ENCODE data around the gene CHMP5.
"Not testable (repeated sequence)": the region's sequence is repeated elsewhere in the genome, so short reads cannot be mapped to it uniquely, and the experiment has no call there.

Gene CHMP5

DNA sequence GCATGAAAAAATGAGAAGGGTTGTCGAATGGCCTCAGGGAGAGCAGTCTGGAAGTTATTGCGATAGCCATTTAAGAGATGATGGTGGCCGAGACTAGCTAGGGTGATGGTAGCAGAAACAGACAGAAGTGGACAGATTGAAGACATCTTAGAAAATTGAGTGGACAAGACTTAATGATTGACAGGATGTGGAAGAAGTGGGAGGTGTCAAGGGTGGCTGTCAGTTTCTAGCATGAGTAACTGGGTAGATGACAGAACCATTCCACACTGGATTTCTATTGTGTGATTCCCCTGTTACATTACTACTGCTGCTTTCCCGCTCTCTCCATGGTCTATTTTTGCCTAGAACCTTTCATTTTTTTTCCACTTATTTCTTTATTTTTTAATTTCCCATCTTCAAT lies 12.6 kb downstream of the CHMP5 start:
- DNase-seq (ENCODE audit: low read depth in 2 of 2) = no peak

DNA sequence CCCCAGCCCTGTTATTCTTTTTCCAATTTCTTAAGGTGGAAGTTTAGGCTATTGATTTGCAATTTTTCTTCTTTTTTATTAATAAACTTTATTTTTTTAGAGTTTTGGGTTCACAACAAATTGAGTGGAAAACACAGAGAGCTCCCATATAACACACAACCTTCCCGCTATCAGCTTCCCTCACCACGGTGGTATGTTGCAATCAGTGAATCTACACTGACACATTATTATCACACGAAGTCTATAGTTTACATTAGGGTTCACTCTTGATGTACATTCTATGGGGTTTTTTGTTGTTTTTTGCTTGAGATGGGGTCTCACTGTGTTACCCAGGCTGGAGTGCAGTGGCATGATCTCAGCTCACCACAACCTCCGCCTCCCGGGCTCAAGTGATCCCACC lies 20.7 kb downstream of the CHMP5 start:
- no peak for DNase-seq (ENCODE audit: low read depth in 2 of 2)

DNA sequence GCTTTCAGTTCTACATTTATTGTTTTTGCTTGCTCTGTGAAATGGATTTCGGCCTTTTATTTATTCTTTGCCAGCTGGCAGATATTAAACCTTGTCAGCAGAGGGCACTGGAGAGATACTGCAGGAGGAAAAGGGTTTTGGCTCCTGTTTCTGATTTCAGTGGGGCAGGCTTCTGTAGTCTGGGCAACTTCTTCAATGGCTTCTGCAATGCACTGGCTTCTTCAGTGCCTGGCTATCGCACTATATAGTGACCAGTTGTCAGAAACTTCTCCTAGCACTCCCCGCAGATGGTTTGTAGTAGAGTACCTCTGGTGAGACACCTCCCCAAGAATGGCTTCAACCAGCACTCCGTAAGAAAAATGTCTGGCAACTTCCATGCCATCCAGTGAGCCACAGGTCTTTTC lies 22.2 kb downstream of the CHMP5 start:
- no peak for DNase-seq (ENCODE audit: low read depth in 2 of 2)

DNA sequence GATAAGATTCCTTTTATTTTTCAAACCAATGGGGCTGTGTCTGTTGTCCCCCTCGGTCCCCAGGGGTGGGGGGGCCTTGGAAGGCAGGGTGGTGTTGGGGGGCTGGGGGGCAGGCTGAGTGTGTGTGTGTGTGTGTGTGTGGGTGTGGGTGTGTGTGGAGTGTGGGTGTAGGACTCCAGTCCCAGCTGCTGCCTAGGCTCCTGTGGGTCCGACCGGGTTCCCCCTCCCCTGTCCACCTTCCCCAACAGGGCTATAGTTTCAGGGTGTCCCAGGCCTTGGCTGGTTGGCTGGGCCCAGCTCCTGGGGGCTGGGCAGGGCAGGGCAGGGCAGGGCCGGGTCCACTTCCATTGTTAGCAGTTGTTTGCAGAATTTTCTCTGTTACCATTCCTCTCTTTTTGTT lies 23.4 kb downstream of the CHMP5 start:
- DNase-seq (ENCODE audit: low read depth in 2 of 2) = no peak

DNA sequence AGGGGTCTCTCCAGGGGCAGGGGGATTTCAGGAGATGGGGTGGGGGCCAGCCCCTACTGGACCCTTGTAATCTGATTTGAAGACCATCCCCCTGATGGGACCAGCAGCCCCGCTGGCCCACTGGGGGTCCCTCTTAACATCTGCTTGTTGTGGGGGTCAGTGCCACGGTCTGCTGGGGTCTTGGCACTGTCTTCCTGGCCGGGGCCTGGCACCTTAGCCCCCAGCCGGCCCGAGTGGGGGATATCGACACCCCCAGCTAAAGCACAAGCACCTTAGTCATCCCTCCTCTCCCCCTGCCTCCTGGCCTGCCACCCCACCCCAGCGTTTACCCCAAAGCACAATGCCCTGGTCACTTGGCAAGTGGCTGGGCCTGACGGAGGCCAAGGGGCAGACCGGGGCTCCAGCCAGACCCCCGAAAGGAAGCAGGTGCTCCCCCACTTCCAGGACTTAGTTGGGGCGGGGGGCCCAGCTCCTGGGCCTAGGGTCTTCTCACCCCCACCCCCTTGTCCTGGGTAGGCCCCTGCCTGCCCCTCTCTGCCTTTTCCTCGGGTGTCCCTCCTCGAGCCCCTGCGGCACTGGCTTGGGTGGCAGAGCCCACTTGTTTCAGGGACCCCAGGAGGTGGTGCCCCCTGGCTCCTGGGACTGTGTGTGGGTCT lies 24.1 kb downstream of the CHMP5 start:
- DNase-seq (ENCODE audit: low read depth in 2 of 2) = no peak

DNA sequence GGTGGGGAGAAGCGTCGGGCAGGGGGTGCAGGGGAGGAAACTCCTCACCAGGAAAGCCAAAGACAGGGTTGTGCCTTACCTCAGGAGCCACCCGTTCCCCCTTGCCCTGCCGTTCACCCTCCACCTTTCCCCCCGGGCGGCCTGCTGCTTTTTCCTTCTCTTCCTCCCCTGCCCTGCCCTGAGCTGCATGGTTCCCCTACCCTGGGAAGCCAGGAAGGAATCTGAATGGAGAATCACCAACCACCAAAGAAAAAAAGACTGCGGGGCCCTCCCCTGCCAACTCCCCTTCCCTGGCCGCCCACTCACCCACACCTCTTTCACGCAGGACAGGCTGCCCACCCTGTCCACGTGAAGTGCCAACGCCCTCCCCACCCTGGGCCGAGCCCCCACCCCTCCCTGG lies 24.6 kb downstream of the CHMP5 start:
- no peak for DNase-seq (ENCODE audit: low read depth in 2 of 2)

DNA sequence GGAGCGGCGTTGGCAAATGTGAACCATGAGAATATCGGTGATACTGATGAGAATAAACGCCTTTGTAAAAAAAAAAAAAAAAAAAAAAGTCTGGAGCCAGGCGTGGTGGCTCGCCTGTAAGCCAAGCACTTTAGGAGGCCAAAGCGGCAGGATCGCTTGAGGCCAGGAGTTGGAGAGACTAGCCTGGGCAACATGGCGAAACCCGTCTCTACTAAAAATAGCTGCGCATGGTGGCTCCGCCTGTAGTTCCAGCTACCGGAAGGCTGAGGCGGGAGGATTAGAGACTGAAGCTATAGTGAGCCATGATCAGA lies 25.0 kb downstream of the CHMP5 start:
- no peak for DNase-seq (ENCODE audit: low read depth in 2 of 2)

DNA sequence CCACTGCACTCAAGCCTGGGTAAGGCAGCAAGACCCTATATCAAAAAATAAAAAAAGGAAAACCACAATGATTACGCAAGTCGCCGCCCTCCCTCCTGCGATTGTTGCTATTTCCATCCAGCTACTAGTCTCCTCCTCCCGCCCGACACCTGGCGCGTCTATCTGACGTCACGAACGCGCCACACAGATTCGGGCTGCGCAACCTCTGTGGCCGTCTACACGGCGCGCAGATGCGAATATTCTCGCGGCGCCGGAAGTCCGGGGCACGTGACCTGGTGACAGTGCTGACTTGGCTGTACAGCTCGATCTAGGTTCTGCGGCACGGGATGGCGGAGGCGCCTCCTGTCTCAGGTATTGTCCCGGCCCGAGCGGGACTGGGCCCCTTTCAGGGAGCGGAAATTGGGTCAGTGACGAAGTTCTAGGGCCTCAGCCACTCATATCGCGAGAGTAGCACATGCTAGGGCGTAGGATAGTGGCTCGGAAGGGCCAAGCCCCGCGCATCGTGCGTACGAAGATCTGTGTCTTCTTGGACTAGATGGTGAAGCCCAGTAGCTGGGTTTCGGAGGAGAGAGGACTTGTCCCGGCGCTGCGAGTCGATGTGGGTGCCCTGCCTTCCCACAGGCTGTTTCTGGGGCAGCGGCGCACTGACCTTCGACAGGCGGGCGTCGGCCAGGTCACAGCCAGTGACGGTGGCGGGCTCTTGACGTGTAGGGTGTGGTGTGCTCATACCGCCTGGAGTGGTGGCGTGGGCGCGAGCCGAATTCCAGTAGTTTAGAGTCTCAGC lies 25.6 kb downstream of the CHMP5 start, which contains the start of gene NFX1:
Gene NFX1 (plus strand): TSS at position 270 of the 784 bp plus-strand sequence. CDS start 57 bp downstream, at position 327.
- peak; percentile 96 to 97 for DNase-seq (ENCODE audit: low read depth in 2 of 2)

DNA sequence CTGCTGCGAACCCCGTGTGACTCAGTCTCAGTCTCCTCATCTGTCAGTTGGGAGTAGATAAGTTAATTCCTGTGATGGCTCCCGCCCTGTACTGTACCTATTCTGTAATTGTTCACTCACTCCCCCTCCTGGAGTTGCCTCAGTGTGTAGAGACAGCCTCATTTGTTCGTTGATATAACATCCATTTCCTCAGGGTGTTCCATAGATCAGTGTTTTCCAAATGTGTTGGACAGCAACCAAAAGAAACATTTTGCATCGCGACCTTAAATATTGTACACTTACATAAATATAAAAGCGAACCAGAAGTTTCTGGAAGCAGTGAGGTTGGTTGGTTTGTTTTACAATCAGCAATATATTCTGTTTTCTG lies 26.2 kb downstream of the CHMP5 start:
- no peak for DNase-seq (ENCODE audit: low read depth in 2 of 2)

DNA sequence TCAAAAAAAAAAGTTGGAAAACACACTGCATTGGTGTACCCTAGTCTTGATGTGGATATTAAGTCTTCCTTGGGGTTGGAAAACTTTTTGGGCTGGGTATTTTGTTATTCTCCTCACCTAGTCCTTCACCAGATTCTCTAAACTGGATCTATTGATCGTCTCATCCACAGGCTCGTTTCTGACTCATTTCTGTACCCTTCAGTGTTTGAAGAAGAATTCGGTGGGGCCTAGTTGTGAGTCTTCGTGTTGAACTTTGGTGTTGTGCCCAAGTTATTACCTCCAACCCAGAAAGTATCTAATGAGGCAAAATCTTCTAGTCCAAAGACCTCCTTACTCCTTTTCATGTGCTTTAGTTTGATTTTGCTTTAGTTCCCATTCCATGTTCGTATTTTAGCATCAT lies 27.1 kb downstream of the CHMP5 start:
- no peak for DNase-seq (ENCODE audit: low read depth in 2 of 2)

DNA sequence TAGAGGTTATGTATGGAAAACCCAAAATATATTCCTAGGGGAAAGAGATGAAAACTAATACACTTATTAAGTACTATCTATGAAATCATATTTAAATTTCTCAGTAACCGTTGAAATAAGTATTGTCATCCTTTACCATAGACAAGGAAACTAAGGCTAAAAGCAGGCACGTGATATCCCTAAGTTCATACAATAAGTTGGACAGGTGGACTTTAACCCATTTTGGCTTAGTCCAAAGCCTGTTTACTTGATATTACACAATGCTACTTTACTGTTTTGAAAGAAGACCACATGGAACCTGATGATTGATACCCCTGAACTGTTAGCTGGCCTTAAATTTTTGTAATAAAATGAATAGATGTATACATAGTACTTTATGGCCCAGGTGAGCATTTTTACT lies 28.9 kb downstream of the CHMP5 start:
- DNase-seq (ENCODE audit: low read depth in 2 of 2) = no peak

DNA sequence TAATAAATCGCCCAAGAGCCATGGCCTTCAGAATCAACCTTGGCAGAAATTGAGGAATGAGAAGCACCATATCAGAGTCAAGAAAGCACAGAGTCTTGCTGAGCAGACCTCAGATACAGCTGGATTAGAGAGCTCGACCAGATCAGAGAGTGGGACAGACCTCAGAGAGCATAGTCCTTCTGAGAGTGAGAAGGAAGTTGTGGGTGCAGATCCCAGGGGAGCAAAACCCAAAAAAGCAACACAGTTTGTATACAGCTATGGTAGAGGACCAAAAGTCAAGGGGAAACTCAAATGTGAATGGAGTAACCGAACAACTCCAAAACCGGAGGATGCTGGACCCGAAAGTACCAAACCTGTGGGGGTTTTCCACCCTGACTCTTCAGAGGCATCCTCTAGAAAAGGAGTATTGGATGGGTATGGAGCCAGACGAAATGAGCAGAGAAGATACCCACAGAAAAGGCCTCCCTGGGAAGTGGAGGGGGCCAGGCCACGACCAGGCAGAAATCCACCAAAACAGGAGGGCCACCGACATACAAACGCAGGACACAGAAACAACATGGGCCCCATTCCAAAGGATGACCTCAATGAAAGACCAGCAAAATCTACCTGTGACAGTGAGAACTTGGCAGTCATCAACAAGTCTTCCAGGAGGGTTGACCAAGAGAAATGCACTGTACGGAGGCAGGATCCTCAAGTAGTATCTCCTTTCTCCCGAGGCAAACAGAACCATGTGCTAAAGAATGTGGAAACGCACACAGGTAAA lies 30.0 kb downstream of the CHMP5 start:
- DNase-seq (ENCODE audit: low read depth in 2 of 2) = no peak

DNA sequence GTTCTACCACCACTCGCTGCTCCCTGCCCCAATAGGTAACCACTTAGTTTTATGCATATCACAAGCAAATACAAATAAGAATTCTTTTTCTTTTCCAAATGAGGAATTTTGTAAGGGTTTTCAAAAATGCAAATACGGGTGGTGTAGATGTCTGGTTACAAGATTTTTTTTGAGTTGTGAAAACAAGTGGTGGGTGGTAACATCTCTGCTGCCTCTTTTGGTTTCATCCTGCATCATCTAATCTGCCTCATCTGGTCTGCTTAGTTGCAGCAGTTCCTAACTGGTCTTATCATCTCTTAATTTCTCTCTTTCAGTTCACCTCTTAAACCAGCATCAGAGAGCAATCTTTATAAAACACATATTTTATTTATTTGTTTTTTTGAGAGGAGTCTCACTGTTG lies 30.7 kb downstream of the CHMP5 start:
- no peak for DNase-seq (ENCODE audit: low read depth in 2 of 2)

DNA sequence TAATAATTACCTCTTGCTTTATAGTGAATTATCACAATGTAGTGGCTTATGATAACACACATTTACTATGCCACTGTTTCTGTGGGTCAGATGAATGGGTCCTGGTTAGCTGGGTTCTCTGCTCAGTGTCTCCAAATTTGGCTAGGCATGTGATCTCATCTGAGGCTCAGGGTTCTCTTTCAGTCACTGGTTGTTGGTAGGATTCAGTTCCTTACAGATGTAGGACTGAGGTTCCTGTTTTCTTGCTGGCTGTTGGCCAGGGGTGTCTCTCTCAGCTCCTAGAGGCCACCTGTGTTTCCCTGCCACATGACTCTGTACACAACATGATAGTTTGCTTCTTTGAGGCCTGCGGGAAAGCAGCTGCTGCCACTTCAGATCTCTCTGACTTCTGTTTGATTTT lies 32.6 kb downstream of the CHMP5 start:
- no peak for DNase-seq (ENCODE audit: low read depth in 2 of 2)

DNA sequence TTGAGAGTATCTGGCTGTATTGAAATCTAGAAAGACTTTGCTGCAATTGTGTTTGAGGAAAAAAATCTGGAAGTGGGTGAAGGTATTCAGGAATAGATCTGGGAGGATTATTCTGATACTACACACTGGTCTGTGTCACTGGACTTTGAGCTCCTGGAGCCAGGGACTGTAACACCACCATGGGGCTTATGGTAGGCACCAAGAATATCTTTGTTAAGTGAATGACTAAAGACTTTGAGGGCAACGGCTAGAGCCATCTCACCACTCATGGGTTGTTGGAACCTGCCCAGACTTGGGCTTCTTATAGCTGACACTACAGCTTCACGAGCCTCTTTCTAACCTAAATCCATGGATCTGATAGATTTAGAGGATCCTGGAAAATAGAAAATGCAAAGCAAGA lies 35.7 kb downstream of the CHMP5 start:
- no peak for DNase-seq (ENCODE audit: low read depth in 2 of 2)

DNA sequence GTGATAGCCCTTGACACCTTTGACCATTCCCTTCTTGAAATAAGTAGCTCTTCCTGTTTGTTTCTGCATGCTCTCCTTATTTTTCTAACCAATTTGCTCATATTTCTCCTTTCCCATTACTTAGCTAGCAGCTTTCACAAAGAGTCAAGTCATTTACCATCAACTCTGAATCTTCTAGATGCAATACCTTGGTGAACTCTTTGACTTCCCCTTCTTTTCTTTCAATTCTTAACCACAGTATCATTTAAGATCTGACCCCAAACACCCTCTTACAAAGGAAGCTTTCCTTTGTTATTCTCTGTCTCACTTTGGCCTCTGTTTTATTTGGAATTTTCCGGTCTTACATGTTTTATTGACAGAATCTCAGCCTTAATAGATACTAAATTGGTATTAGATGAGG lies 39.5 kb downstream of the CHMP5 start:
- DNase-seq (ENCODE audit: low read depth in 2 of 2) = no peak

DNA sequence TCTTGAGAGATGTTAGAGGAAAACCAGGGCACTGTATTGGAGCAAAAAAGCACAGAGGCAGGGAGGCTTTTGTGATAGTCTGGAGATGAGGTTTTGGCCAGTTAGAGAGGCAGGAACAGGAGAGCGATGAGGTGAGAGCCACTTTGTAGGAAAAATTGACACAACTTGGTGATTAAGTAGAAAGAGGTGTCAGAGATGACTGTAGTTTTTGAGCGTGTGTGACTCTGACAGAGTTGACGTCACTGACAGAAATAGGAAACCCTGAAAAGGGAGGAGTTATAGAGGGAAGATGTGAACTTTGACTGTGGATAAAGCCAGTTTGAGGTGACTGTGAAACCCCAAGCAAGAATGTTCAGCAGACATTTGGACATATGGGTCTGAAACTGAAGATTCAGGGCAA lies 41.2 kb downstream of the CHMP5 start:
- DNase-seq (ENCODE audit: low read depth in 2 of 2) = no peak

DNA sequence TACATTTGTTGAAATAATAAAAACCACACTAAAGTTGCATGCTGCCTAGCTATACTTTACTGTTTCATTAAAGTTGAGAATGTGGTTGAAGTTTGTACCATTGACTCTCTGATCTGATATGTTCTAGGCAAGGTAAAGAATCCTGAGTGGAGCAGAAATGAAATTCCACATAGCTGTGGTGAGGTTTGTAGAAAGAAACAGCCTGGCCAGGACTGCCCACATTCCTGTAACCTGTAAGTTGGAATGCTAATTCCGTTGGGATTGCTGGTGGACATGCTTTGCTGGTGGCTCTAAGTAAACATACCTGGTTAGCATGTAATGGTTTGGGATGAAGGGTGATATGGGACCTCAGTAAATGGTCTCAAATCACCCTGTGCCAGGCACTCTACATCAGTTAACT lies 42.2 kb downstream of the CHMP5 start:
- no peak for DNase-seq (ENCODE audit: low read depth in 2 of 2)

DNA sequence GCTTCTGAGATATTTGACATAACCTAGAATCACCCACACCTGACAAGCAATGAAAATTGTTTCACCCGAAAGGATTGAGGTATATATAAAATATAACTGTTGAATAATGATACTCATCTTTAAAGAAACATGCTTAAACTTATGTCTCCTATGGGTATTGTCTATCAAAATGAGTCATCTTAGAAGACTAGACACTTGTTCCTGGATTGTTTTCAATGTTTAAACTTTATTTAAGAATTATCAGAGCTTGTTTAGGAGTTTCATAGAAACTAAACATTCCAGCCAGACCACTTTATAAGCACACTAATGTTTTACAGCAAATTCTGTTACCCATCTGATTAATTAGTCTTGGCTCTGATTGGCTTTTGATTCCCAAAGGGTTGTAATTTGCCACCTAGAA lies 45.1 kb downstream of the CHMP5 start:
- DNase-seq (ENCODE audit: low read depth in 2 of 2) = no peak

DNA sequence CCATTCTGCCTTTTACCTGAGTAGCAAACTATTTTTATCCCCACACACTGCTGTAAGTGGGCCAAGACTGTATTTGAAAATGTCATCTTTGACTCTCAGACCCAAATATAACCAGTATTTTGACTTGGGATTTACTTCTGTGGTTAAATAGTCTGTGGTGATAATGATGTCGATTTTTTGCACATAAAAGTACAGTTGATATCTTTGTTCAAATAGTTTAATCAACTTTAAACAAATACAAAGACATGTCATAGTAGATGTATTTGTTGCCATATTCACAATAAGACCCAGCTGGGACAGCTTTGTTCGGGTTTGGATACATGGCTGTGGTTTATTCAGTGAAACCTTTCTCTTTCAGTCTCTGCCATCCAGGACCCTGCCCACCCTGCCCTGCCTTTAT lies 45.9 kb downstream of the CHMP5 start:
- no peak for DNase-seq (ENCODE audit: low read depth in 2 of 2)

DNA sequence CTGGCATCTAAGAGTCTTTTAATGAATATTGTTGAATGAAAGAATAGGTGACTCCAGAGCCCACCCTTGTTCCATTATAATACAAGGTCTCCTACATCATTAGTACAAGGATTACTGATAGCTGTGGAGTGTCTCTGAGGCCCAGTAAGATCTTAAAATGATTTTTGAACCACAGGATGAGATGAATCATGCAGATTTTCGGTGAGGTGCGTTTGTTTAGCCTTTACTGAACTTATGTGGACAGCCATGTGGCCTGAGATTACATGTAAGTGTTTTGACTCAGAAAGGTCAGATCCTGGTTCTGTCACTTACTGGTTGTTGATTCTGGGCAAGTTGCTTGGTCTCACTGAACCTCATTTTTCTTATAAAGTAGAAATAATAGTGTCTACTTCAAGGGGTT lies 47.1 kb downstream of the CHMP5 start:
- no peak for DNase-seq (ENCODE audit: low read depth in 2 of 2)

DNA sequence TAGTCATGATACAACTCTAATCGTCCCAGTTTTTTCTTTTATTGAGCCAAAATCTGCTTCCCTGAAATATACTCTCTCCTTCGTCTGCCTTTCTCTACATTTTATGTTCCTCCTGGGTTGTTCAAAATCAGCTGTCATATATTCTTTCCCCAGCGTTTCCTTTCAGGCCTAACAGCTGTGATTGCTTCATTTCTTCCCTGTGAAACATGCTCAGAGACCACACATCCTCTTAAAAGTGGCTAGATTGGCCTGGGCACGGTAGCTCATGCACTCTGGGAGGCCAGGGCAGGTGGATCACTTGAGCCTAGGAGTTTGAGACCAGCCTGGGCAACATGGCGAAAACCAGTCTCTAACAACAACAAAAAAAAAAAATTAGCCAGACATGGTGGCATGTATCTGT lies 50.5 kb downstream of the CHMP5 start:
- DNase-seq (ENCODE audit: low read depth in 2 of 2) = no peak

DNA sequence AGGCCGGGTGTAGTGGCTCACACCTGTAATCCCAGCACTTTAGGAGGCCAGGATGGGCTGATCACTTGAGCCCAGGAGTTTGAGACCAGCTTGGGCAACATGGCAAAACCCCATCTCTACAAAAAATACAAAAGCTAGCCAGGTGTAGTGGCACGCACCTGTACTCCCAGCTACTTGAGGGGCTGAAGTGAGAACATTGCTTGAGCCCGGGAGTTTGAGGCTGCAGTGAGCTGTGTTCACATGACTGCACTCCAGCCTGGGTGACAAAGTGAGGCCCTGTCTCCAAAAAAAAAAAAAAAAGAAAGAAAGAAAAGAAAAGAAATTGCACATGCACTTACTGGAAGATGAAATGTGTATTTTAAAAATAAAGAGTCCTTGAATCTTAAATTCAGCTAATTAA lies 52.3 kb downstream of the CHMP5 start:
- DNase-seq (ENCODE audit: low read depth in 2 of 2) = not testable (repeated sequence)
